ENCODE data around the gene SMIM8.

DNA sequence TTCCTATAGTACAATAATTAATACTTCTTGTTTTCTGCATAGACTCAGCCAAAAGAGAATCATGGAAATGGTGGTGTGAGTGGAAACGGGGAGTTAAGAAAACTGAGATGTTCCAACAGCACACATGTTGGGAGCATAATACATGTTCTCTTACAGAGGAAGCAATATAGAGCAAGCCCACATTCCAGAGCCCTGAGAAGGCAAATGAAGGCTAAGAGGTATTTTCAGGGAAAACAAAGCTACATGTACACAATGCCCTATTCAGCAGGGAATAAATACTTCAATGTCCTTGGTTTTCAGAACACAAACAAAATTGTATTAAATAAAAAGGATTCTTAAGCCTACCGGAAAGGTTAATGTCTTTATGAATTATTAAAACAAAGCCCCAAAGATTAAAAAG is 35.1 kb upstream of the SMIM8 start:
- TF ChIP-seq CTCF (IDR thresholded peaks at IDR 0.05) (no peak), EP300 (IDR thresholded peaks at IDR 0.05) (no peak)

Data from sigmoid colon (tissue), 4 donors.